Muscle layer of duodenum (tissue), 2 donors: Measurements from ENCODE around the gene ZNF765.
"Not testable (repeated sequence)": the region's sequence is repeated elsewhere in the genome, so short reads cannot be mapped to it uniquely, and the experiment has no call there.

ENCODE experiments used
- H3K27ac ChIP-seq: one replicate; pipeline ENCODE4 v1.7.0; 2013; ENCODE audit warnings: mild to moderate bottlenecking, low read length
- H3K27me3 ChIP-seq: one replicate; pipeline ENCODE4 v1.7.0; 2013; ENCODE audit warnings: low read depth, mild to moderate bottlenecking, control low read depth, low read length
- H3K36me3 ChIP-seq, 2 donors: one replicate each; pipeline ENCODE4 v1.7.0; 2013; ENCODE audit warnings: low read length in 2 of 2, control low read depth in 1 of 2, mild to moderate bottlenecking in 1 of 2; ENCODE audit not compliant: insufficient read depth in 2 of 2, control insufficient read depth in 1 of 2
- H3K4me1 ChIP-seq, 2 donors: one replicate each; pipeline ENCODE4 v1.7.0; 2013; ENCODE audit warnings: low read length in 2 of 2, mild to moderate bottlenecking in 2 of 2, control low read depth in 1 of 2, moderate library complexity in 1 of 2; ENCODE audit not compliant: insufficient read depth in 2 of 2, control insufficient read depth in 1 of 2
- H3K4me3 ChIP-seq, 2 donors: one replicate each; pipeline ENCODE4 v1.7.0; 2013; ENCODE audit warnings: low read length in 2 of 2, low read depth in 1 of 2, mild to moderate bottlenecking in 1 of 2
- H3K9me3 ChIP-seq, 2 donors: one replicate each; pipeline ENCODE4 v1.7.0; 2013; ENCODE audit warnings: low read length in 2 of 2, control low read depth in 1 of 2, mild to moderate bottlenecking in 1 of 2; ENCODE audit not compliant: control insufficient read depth in 1 of 2
- donor health status: healthy.

ZNF765 gene

DNA sequence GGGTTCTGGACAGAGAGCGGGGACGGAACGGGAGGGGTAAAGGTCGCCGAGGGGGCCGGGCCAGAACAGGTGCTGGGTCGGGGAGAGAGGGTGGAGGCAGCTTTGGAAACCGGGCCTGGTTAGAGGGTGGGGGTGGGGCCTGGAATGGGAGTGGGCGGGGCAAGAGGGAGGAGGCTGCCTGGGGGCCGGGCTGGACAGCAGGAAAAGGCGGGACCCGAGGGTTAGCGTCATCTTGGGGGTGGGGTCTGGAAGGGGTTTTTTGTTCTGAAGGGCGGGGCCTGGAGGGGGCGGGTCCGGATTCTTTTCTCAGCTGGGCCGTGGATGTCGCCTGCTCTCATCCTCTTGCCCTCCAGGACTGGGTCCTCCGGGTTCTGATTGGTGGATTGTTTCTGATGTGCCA is 68.3 kb downstream of the ZNF765 start:
- no peaks in the 10 kb centered on the region for H3K27me3 ChIP-seq
- H3K27ac ChIP-seq: no peak overlapping the region
- H3K4me1 ChIP-seq: peaks cover 0 to 4% of the 10 kb centered on the region in 2 donors
- peaks cover 5 to 10% of the 10 kb centered on the region in 2 donors for H3K9me3 ChIP-seq
- H3K4me3 ChIP-seq: peak overlapping the region; percentile 4 to 25
- H3K36me3 ChIP-seq: no peaks in the 10 kb centered on the region

DNA sequence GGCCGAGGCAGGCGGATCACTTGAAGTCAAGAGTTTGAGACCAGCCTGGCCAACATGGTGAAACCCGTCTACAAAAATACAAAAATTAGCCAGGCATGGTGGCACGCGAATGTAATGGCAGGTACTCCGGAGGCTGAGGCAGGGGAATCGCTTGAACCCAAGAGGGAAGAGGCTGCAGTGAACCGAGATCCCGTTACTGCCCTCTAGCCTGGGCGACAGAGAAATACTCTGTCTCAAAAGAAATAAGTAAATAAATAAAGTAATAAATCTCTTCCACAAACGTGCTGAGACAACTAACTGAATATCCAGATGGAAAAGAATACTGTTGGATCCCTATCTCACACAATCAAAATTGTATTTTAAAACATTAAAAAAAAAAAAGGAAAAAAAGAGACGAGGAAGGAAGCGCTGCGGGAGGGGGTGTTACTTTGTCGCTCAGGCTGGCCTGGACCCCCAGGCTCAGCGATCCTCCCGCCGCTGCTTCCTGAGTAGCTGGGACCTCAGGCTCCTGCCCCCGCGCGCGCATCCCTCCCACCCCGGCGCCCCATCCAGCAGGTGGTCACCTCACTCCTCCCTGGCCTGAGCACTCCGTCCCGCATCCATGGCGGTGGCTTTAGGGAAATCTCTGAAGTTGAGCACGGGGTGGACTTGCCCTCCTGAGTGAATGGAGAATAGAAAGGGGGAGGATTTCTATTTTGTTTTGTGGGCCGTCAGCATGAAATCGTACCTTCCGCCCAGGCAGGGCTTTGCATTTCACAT is 72.0 kb downstream of the ZNF765 start:
- peak overlapping the region; percentile 69 to 80 for H3K4me3 ChIP-seq
- no peak overlapping the region for H3K27ac ChIP-seq
- no peaks in the 10 kb centered on the region for H3K9me3 ChIP-seq
- H3K36me3 ChIP-seq: no peaks in the 10 kb centered on the region
- H3K27me3 ChIP-seq: no peaks in the 10 kb centered on the region
- peaks cover 0 to 7% of the 10 kb centered on the region in 2 donors for H3K4me1 ChIP-seq

GRCh38 chr19:53467485-53468262 is 72.7 kb downstream of the ZNF765 start, which contains the start of gene ZNF813:
ZNF813 (plus strand) TSS chr19:53467733; CDS start chr19:53483823, 16,090 bp downstream.
- Histone ChIP-seq H3K9me3 (no peaks in the 10 kb centered on the region), H3K36me3 (no peaks in the 10 kb centered on the region), H3K4me3 (peak within 1 kb of the TSS; percentile 69 to 80), H3K4me1 (peaks cover 0 to 7% of the 10 kb centered on the region in 2 donors), H3K27ac (no peak within 1 kb of the TSS), H3K27me3 (no peaks in the 10 kb centered on the region)

DNA sequence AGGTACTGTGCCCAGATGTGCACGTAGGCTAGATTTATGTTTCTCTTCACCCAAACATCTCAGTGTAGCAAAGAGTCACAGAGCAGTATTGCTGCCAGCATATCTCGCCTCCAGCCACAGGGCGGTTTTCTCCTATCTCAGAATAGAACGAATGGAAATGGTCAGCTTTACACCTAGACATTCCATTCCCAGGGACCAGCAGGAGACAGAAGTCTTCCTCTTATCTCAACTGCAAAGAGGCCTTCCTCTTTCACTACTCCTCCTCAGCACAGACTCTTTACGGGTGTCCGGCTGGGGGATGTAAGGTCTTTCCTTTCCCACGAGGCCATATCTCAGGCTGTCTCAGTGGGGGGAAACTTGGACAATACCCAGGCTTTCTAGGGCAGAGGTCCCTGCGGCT is 73.7 kb downstream of the ZNF765 start:
- not testable (repeated sequence) for H3K27me3 ChIP-seq, H3K36me3 ChIP-seq, H3K27ac ChIP-seq, H3K4me1 ChIP-seq, H3K9me3 ChIP-seq
- peak overlapping the region in 1 of 2 donors; percentile 80 for H3K4me3 ChIP-seq

DNA sequence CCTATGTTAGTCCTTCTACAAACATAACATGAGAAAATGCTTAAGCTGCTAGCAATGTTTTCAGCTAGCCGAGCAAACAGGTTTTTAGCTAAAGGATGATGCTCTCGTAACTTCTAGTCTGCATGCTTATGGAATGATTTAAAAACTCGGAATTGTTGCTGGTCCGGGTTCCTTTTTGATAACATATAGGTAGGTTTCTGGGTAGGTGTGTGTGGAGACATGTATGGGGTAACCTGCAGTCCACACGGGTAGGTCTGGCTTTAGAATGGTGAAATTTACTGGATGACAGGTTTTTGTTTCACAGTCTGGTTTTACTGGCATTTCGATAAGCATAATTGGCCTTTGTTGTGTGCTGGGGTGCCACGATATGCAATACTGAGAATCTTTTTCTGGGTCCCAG is 77.0 kb downstream of the ZNF765 start:
- Histone ChIP-seq H3K4me1 (peaks cover 0 to 7% of the 10 kb centered on the region in 2 donors), H3K27me3 (no peaks in the 10 kb centered on the region), H3K9me3 (peaks cover 0 to 4% of the 10 kb centered on the region in 2 donors), H3K27ac (no peak overlapping the region), H3K36me3 (peaks cover 6 to 15% of the 10 kb centered on the region in 2 donors), H3K4me3 (no peak overlapping the region)

DNA sequence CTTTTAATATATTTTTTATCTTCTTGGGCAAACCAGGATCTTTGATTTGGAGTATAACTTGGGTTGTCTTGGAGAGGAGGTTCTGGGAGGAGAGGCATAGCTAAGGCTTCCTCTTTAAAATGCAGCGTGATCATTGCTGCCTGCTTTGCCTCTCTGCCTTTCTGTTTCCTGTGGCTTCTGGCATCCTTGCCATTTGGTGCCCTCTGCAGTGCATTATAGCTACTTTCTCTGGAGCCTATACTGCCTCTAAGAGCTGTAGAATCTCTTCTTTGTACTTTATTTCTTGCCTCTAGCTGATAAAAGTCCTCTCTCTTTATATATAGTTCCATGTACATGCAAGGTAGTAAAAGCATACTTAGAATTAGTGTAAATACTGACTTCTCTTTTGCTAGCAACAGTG is 79.9 kb downstream of the ZNF765 start:
- Histone ChIP-seq H3K36me3 (peaks cover 6 to 38% of the 10 kb centered on the region in 2 donors), H3K9me3 (peaks cover 0 to 17% of the 10 kb centered on the region in 2 donors)
- H3K27ac ChIP-seq, H3K4me3 ChIP-seq, H3K4me1 ChIP-seq, H3K27me3 ChIP-seq: not testable (repeated sequence)

DNA sequence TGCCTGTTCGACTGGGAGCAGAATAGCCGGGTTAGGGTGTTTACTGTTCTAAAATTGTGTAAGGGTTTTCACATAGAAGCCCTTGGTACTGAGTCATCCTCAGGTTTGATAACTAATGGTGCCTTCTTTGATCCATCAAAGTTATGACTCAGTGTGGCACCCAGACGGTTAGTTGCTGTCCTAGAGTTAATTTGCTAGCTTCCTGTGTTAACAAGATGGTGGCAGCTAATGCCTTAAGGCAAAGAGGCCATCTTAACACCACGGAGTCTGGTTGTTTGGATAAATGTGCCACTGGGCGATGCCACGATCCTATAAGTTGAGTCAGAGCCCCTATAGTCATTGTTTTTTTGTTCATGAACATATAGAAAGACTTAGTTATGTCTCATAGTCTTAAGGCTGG is 80.5 kb downstream of the ZNF765 start:
- H3K4me3 ChIP-seq, H3K27me3 ChIP-seq, H3K4me1 ChIP-seq, H3K27ac ChIP-seq: not testable (repeated sequence)
- H3K9me3 ChIP-seq: peaks cover 0 to 23% of the 10 kb centered on the region in 2 donors
- peaks cover 6 to 41% of the 10 kb centered on the region in 2 donors for H3K36me3 ChIP-seq
